CD1c-positive myeloid dendritic cell (primary cell): Measurements from ENCODE around the gene DPM3.

Experiments used
- DNase-seq: peaks from one replicate; pipeline ENCODE4 v3.0.0-alpha.2; 2016; ENCODE audit errors: extremely low spot score

DPM3 gene

DNA sequence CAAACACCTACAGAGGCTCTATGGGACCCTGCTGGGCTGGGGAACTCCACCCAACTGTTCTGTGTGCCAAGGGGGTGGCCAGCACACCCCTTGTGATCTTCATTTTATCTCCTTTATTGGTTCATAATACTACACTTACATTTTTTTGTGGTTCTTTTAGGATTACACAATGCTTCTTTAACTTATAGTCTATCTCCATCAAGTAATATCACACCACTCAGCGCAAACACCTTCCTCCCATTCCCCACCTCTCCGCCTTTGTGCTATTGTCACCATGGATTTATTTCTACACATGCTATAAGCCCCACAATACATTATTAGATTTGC lies 45.7 kb downstream of the DPM3 start:
- no peak for DNase-seq

DNA sequence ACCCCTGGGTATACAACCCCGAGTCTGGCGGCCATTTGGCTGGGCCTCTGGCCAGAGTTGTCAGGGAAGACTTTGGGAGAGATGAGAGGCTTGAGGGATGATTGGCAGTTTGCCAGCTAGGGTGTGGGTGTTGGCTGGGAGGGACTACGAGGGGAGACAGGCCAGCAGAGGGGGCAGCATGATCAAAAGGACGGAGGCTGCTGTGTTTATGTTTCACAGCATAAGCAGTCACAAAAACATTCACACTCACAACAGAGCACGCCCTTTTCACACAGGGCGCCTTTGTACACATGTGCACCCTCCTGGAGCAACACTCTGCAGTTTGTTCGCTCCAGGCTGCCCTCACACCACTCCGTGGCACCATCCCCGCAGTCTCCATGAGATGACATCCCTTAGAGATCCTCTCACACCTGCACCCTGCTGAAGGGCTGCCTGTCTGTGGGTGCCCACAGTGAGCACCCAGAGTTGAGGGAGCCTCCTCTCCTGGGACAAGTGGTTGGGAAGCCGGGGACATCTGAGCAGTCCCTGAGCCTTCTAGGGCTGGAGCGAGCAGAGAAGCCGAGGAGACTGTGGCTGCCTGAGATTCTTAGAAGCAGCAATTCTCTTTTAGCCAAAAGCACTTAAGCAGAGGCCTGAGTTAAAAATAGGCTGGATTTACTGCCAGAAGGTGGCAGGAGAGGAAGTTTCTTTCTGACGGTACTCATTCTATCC lies 46.3 kb downstream of the DPM3 start:
- peak; percentile 59 for DNase-seq

- DNase-seq = no peak
Measured at GRCh38 chr1:155092641-155093040, 47.7 kb downstream of the DPM3 start.

DNA sequence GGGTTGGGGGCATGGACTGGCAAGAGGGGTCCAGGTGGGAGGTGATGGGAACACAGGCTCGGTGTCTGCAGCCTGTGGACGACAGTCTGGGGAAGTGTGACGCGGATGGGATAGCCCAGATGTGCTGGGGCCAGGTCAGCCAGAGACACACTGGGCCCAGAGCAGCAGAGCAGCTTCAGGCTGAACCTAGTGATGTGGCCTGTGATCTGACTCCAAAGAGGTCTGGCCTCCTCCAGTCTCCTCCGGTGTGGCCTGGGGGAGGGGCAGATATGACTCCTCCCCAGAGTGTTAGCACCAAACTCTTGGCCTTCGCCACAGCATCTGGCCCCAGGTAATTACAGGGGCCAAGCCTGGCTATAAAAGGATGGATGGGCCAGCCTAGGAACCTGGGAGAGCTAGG lies 48.2 kb downstream of the DPM3 start:
- DNase-seq = no peak

- DNase-seq = peak; percentile 88
Measured at GRCh38 chr1:155091071-155092051, 49.0 kb downstream of the DPM3 start.
